ENCODE measurements around the gene STRIP2.
"Not testable (repeated sequence)": the region's sequence is repeated elsewhere in the genome, so short reads cannot be mapped to it uniquely, and the experiment has no call there.

The STRIP2 gene

DNA sequence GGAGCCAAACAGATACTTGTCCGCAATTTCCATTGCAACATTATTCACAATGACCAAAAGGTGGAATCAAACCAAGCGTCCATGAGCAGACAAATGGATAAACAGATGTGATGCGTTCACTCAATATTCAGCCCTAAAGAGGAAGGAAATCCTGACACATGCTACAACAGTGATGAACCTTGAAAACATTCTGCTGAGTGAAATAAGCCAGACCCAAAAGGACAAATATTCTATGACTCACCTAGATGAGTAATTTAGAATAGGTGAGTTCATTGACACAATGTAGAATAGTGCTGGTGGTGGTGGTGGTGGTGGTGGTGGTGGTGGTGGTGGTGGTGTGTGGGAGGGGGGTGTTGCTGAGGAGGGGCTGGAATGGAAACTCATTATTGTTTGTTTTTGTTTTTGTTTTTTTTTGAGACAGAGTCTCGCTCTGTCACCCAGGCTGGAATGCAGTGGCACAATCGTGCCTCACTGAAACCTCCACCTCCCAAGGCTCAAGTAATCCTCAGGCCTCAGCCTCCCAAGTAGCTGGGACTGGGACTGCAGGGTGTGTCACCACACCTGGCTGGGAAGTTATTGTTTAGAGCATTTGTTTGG, 96.7 kb downstream of the STRIP2 start:
- H3K4me3 ChIP-seq (ENCODE audit: low read depth, low read length), result no peak overlapping the region
- TF ChIP-seq, protein P1, sequence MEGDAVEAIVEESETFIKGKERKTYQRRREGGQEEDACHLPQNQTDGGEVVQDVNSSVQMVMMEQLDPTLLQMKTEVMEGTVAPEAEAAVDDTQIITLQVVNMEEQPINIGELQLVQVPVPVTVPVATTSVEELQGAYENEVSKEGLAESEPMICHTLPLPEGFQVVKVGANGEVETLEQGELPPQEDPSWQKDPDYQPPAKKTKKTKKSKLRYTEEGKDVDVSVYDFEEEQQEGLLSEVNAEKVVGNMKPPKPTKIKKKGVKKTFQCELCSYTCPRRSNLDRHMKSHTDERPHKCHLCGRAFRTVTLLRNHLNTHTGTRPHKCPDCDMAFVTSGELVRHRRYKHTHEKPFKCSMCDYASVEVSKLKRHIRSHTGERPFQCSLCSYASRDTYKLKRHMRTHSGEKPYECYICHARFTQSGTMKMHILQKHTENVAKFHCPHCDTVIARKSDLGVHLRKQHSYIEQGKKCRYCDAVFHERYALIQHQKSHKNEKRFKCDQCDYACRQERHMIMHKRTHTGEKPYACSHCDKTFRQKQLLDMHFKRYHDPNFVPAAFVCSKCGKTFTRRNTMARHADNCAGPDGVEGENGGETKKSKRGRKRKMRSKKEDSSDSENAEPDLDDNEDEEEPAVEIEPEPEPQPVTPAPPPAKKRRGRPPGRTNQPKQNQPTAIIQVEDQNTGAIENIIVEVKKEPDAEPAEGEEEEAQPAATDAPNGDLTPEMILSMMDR (IDR thresholded peaks at IDR 0.05; ENCODE audit: borderline replicate concordance, insufficient read depth, low read depth, low read length), result no peak

DNA sequence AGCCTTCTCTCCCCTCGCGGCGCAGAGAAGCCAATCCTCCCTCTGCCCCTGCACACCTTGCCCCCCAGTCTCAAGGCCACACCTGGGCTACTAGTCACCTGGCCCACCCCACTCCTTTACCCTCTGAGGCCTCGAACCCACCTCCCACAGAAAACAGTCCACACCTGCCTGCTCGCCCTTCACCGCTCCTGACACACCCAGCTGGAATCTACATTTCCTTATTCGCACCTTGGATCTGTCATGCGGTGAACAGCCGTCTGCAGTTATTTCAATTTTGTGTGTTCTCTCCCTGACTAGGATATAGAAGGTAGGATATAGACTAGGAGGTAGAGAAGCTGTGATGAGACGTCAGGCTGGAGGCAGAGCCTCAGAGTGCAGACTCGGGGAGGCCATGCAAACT, 97.5 kb downstream of the STRIP2 start:
- TF ChIP-seq, protein P1 (IDR thresholded peaks at IDR 0.05; ENCODE audit: borderline replicate concordance, insufficient read depth, low read depth, low read length), result no peak
- H3K4me3 ChIP-seq (ENCODE audit: low read depth, low read length), result no peak overlapping the region

DNA sequence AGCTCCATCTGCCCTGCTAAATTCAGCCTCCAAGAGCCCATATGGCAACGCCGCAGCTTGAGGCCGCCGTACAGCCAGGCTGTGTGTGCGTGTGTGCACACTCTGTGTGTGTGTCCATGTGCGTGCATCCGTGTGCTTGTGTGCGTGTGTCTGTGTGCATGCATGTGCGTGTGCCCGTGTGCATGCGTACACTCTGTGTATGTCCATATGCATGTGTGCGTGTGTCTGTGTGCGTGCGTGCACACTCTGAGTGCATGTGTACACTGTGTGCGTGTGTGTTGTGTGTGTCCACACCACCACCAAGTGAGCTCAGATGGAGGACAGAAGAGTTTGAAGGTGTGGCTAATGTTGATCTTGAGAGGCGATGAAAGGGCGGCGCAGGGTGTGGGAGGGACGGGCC, 98.1 kb downstream of the STRIP2 start:
- TF ChIP-seq, protein P1 (IDR thresholded peaks at IDR 0.05; ENCODE audit: borderline replicate concordance, insufficient read depth, low read depth, low read length), result no peak

DNA sequence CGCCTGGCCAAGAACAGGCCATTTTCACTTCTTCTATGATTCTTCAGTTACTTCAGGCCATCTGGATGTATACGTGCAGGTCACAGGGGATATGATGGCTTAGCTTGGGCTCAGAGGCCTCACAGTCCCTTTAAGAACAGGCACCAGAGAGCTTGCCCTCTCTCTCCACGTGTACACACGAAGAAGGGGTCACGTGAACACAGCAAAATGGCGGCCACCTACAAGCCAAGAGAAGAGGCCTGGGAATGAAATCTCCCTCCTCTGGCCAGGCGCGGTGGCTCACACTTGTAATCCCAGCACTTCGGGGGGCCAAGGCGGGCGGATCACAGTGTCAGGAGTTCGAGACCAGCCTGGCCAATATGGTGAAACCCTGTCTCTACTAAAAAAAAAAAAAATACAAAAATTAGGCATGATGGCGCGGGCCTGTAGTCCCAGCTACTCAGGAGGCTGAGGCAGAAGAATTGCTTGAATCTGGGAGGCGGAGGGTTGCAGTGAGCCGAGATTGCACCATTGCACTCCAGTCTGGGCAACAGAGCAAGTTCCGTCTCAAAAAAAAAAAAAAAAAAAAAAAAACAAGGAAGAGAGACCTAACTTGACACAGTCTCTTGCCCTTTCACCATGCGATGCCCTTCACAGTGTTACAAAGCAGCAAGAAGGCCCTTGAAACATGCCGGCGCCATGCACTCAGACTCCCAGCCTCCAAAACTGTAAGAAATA, 100.5 kb downstream of the STRIP2 start:
- H3K4me3 ChIP-seq (ENCODE audit: low read depth, low read length), result not testable (repeated sequence)

More for the DNA sequence above, 98.1 kb downstream of the STRIP2 start:
- H3K4me3 ChIP-seq (ENCODE audit: low read depth, low read length), result no peak overlapping the region

DNA sequence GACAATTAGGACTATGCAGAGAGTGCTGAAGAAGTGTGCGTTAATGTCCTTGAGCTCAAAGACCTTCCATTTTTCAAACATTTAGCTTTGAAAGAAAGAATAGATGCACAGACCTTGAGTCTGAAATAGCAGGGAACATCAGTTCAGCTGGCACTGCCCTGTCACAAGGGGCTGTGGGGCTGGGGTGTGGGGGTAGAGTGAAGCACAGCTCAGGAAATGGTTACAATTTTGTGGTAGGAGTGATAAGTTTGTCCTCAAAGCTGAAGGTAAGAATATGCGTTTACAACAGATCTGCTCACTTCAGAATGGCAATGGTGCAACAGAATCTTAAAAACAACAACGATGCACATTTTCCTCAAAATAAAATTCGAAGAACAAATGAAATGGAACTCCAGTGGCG, 101.7 kb downstream of the STRIP2 start:
- TF ChIP-seq, protein P1 (IDR thresholded peaks at IDR 0.05; ENCODE audit: borderline replicate concordance, insufficient read depth, low read depth, low read length), result no peak
- no peak overlapping the region for H3K4me3 ChIP-seq (ENCODE audit: low read depth, low read length)

GRCh38 chr7:129536323-129536722, 102.1 kb downstream of the STRIP2 start:
- TF ChIP-seq, protein P1 (IDR thresholded peaks at IDR 0.05; ENCODE audit: borderline replicate concordance, insufficient read depth, low read depth, low read length), result no peak
- H3K4me3 ChIP-seq (ENCODE audit: low read depth, low read length), result no peak overlapping the region

Measured in GM12875 (cell line).